HepG2 (cell line): ENCODE data around the gene MYO16. TPM values are rescaled to one million over a fixed set of nuclear protein-coding genes. Genes with fewer than 3 reads are reported as not detected.
A peak's percentile ranks its signal among the peaks of the same experiment; 100 is the strongest.

Experiments
- ATAC-seq: fragments of 200-7000 bp; cut with Tn5 transposase; 3 replicates; pipeline ENCODE4 v1.9.1; 2020; ENCODE audit warnings: mild to moderate bottlenecking, moderate library complexity
- BruUV-seq: library from RNA; stranded (reverse); fragments of 400-500 nt; replicated peaks from 2 replicates; lab custom pipeline; 2021; lab: Mats Ljungman, UMichigan
- CTCF ChIA-PET: fragments of 300-600 bp; formaldehyde crosslinking; extraction: SDS; loops from one replicate; lab custom pipeline; 2021; ENCODE audit warnings: low total read pairs, inconsistent platforms, low intra/inter-chr PET ratio; lab: Yijun Ruan, JAX
- POLR2A ChIA-PET: fragments of 350-600 bp; sonication (Branson Sonifier 250); formaldehyde crosslinking; loops from one replicate; lab custom pipeline; 2020; ENCODE audit warnings: antibody characterized with exemption, inconsistent platforms; lab: Yijun Ruan, JAX
- DNase-seq: peaks from one replicate; pipeline ENCODE4 v3.0.0-alpha.2; 2015; ENCODE audit warnings: low spot score
- FAIRE-seq: peaks from 3 replicates; lab custom pipeline; 2011; peaks lifted over from hg19 to GRCh38; lab: Jason Lieb, UNC
- H2AFZ ChIP-seq: one replicate; pipeline ENCODE4 v1.6.1; 2011; ENCODE audit warnings: low read length, inconsistent platforms
- H3K27ac ChIP-seq: fragments of 300-600 bp; 3 replicates; pipeline ENCODE4 v1.8.0; 2011; ENCODE audit warnings: mixed run types, mild to moderate bottlenecking, mixed read lengths, low read length, inconsistent platforms; ENCODE audit not compliant: insufficient read depth; ENCODE audit errors: extremely low read length
- H3K27me3 ChIP-seq, 2 experiments: fragments of 200-600 bp in 1 of 2; 2 replicates in 1 of 2; 3 replicates in 1 of 2; pipeline versions ENCODE4 v1.6.0 to v1.8.0; 2011; ENCODE audit warnings: low read length in 2 of 2, mild to moderate bottlenecking in 2 of 2, moderate library complexity in 2 of 2, inconsistent platforms in 1 of 2; ENCODE audit not compliant: insufficient read depth in 2 of 2, control insufficient read depth in 1 of 2
- H3K36me3 ChIP-seq, 2 experiments: fragments of 200-600 bp in 1 of 2; replicated peaks in 1 of 2; 2 replicates in 1 of 2; 3 replicates in 1 of 2; pipeline versions ENCODE4 v1.5.1 to v1.8.0; 2011; ENCODE audit warnings: low read length in 2 of 2, inconsistent platforms in 1 of 2; ENCODE audit not compliant: insufficient read depth in 2 of 2, control insufficient read depth in 1 of 2
- H3K4me1 ChIP-seq: 2 replicates; pipeline ENCODE4 v1.5.1; 2012; ENCODE audit warnings: low read length, inconsistent platforms; ENCODE audit not compliant: insufficient read depth
- H3K4me2 ChIP-seq: 2 replicates; pipeline ENCODE4 v1.6.0; 2011; ENCODE audit warnings: low read depth, low read length, inconsistent platforms
- H3K4me3 ChIP-seq, 3 experiments: fragments of 200-600 bp in 1 of 3; sonication (generic), shearing (Covaris generic) in 1 of 3; replicated peaks in 1 of 3; 2 replicates each; pipeline ENCODE4 v1.5.1; 2011 to 2016; ENCODE audit warnings: low read length in 3 of 3, inconsistent platforms in 2 of 3, low read depth in 2 of 3, mild to moderate bottlenecking in 2 of 3, control low read depth in 1 of 3, mixed read lengths in 1 of 3; ENCODE audit not compliant: insufficient read depth in 1 of 3
- H3K79me2 ChIP-seq: one replicate; pipeline ENCODE4 v1.6.1; 2011; ENCODE audit warnings: low read length, inconsistent platforms; ENCODE audit not compliant: insufficient read depth
- H3K9ac ChIP-seq: 2 replicates; pipeline ENCODE4 v1.6.0; 2011; ENCODE audit warnings: mild to moderate bottlenecking, low read depth, low read length, inconsistent platforms; ENCODE audit not compliant: insufficient read depth
- H3K9me3 ChIP-seq: 2 replicates; pipeline ENCODE4 v1.5.1; 2012; ENCODE audit warnings: mild to moderate bottlenecking, low read length
- H4K20me1 ChIP-seq: 2 replicates; pipeline ENCODE4 v1.6.0; 2011; ENCODE audit warnings: inconsistent platforms, mild to moderate bottlenecking, low read length, moderate library complexity; ENCODE audit not compliant: insufficient read depth
- ATM ChIP-seq: fragments of 450-650 bp; IDR thresholded peaks from 2 replicates; pipeline ENCODE4 v1.7.1; 2017; ENCODE audit warnings: mild to moderate bottlenecking, borderline replicate concordance
- FOSL2 ChIP-seq: sonication (generic); formaldehyde crosslinking; IDR thresholded peaks from 2 replicates; pipeline ENCODE4 v1.4.0; 2020; ENCODE audit warnings: missing genetic modification reagents
- HOXA9 ChIP-seq: sonication (generic); formaldehyde crosslinking; IDR thresholded peaks from 2 replicates; pipeline ENCODE4 v1.8.1; 2022; ENCODE audit warnings: missing genetic modification reagents, mild to moderate bottlenecking, moderate library complexity, borderline replicate concordance
- KLF15 ChIP-seq: sonication (generic); formaldehyde crosslinking; IDR thresholded peaks from 2 replicates; pipeline ENCODE4 v1.8.1; 2023; ENCODE audit warnings: borderline replicate concordance, mild to moderate bottlenecking, inconsistent platforms, missing genetic modification reagents, mixed read lengths
- MAFF ChIP-seq: IDR thresholded peaks from 2 replicates; pipeline ENCODE4 v1.6.1; 2011; ENCODE audit warnings: low read depth, low read length, improper control_type of control experiment
- MAFK ChIP-seq, 2 experiments: IDR thresholded peaks in 1 of 2; conservative IDR thresholded peaks in 1 of 2; 2 replicates each; pipeline ENCODE4 v1.6.1; 2011; ENCODE audit warnings: improper control_type of control experiment in 2 of 2, low read length in 2 of 2
- REXO4 ChIP-seq: sonication (generic); formaldehyde crosslinking; IDR thresholded peaks from 2 replicates; pipeline ENCODE4 v1.8.0; 2022; ENCODE audit warnings: missing genetic modification reagents, mild to moderate bottlenecking, borderline replicate concordance
- ZNF264 ChIP-seq: sonication (generic); formaldehyde crosslinking; IDR thresholded peaks from 2 replicates; pipeline ENCODE4 v1.4.0; 2020; ENCODE audit warnings: missing genetic modification reagents
- ZNF549 ChIP-seq: sonication (generic); formaldehyde crosslinking; IDR thresholded peaks from 2 replicates; pipeline ENCODE4 v1.5.0; 2020; ENCODE audit warnings: missing genetic modification reagents
- ZNF670 ChIP-seq: sonication (generic); formaldehyde crosslinking; IDR thresholded peaks from 2 replicates; pipeline ENCODE4 v1.8.0; 2022; ENCODE audit warnings: mild to moderate bottlenecking, missing genetic modification reagents, borderline replicate concordance
- WGBS: methylation state at CpG from one replicate; pipeline ENCODE4 v1.1.6; 2017; ENCODE audit warnings: low lambda C conversion rate; 5-methylcytosine and 5-hydroxymethylcytosine counted together
- in situ Hi-C: cut with HindIII; loops from 2 replicates; pipeline ENCODE4 v1.10.0; 2017; ENCODE audit warnings: low pct_unique_long_range_greater_than_20kb; ENCODE audit not compliant: extremely low pct_ligation_motif_present
- intact Hi-C: fragments of 100-400 bp; cut with micrococcal nuclease; formaldehyde crosslinking; loops from one replicate; pipeline ENCODE4 v1.10.0; 2022; ENCODE audit not compliant: unreplicated experiment
- polyA plus RNA-seq, 8 experiments: library from polyadenylated mRNA; depleted of rRNA in 3 of 8; stranded (reverse) in 7 of 8; unstranded in 1 of 8; fragments of >200 nt; fragmentation: Illumina TruSeq in 4 of 8; extraction: Trizol in 4 of 8; gene quantifications; 2 replicates each; pipeline versions ENCODE4 v1.2.1 to v1.2.3, GENCODE V29; 2011 to 2016; ENCODE audit warnings: low read depth in 4 of 8, missing spikeins in 1 of 8, mixed read lengths in 1 of 8; ENCODE audit not compliant: insufficient read depth in 1 of 8
- total RNA-seq, 5 experiments: library from RNA; depleted of rRNA; stranded (reverse); fragments of >200 nt; fragmentation: Illumina TruSeq; extraction: Trizol; gene quantifications; 2 replicates each; pipeline ENCODE4 v1.2.3, GENCODE V29; 2016; ENCODE audit warnings: low read depth in 1 of 5
- TF ChIP-seq, protein P1 (sequence below): sonication (generic); formaldehyde crosslinking; IDR thresholded peaks from 2 replicates; pipeline ENCODE4 v1.5.0; 2020; ENCODE audit warnings: missing genetic modification reagents, mild to moderate bottlenecking, borderline replicate concordance
- TF ChIP-seq, protein P2 (sequence below): sonication (generic); formaldehyde crosslinking; IDR thresholded peaks from 2 replicates; pipeline ENCODE4 v1.8.1; 2023; ENCODE audit warnings: mild to moderate bottlenecking, inconsistent platforms, moderate library complexity, missing genetic modification reagents, borderline replicate concordance

MYO16 gene
- total and polyA plus RNA-seq, 2 of the 13 experiments (the other 11 are each of a cell fraction or from before 2014, with no cell fraction given) = not detected

DNA sequence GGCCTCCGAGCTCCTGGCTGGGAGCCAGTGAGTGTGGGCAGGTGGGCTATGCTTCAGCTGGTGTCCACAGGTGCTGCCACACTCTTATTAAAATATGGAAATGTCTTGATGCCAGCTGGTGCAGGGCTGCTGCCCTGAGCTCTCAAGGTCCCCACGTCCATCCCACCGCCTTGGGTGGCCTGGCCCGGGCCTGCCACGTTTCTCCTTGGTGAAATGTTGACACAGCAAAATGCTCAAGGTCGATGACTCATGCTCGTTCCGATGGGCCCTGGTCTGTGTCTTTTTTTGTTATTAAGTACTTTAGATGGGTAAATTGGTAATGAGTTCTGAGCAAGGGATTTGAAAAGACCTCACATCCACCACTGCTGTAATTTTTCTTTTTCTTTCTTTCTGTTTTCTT, 524.7 kb downstream of the MYO16 start:
- Histone ChIP-seq H3K4me3 (no peak overlapping the region), H3K36me3 (no peaks in the 10 kb centered on the region), H3K4me1 (no peaks in the 10 kb centered on the region), H3K27ac (no peak overlapping the region), H3K79me2 (no peaks in the 10 kb centered on the region), H3K9ac (no peak overlapping the region), H4K20me1 (no peaks in the 10 kb centered on the region), H3K27me3 (no peaks in the 10 kb centered on the region; a peak in 2 of 5 replicates), H3K9me3 (no peaks in the 10 kb centered on the region), H2AFZ (no peak overlapping the region), H3K4me2 (no peak overlapping the region)
- WGBS = 3% methylated on average over 3 of the region's 8 CpGs
- DNase-seq = peak; percentile 3
- ChIA-PET POLR2A (no interaction called here), CTCF (no interaction called here)
- BruUV-seq = no TSS peak
- intact Hi-C loops = no loop called here
- ATAC-seq = no peak
- FAIRE-seq = no peak
- in situ Hi-C loops = no loop called here
- TF ChIP-seq FOSL2 (CRISPR knock-in tag) (peak; percentile 86), ZNF264 (CRISPR knock-in tag) (no peak), KLF15 (no peak), ZNF549 (CRISPR knock-in tag) (no peak), REXO4 (no peak), ATM (no peak), MAFK (conservative IDR thresholded peaks at IDR 0.05 in 1 of 2, IDR thresholded peaks at IDR 0.05 in 1 of 2; ENCODE audit: low read length in 2 of 2) (peak; percentile 80 to 82), ZNF670 (CRISPR knock-in tag) (no peak), HOXA9 (CRISPR knock-in tag) (no peak), MAFF (peak; percentile 69)
- TF ChIP-seq, protein P1, sequence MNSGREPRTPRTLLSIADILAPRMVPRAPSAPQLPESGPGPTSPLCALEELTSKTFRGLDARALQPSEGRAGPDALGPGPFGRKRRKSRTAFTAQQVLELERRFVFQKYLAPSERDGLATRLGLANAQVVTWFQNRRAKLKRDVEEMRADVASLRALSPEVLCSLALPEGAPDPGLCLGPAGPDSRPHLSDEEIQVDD (CRISPR knock-in tag) = no peak
- TF ChIP-seq, protein P2, sequence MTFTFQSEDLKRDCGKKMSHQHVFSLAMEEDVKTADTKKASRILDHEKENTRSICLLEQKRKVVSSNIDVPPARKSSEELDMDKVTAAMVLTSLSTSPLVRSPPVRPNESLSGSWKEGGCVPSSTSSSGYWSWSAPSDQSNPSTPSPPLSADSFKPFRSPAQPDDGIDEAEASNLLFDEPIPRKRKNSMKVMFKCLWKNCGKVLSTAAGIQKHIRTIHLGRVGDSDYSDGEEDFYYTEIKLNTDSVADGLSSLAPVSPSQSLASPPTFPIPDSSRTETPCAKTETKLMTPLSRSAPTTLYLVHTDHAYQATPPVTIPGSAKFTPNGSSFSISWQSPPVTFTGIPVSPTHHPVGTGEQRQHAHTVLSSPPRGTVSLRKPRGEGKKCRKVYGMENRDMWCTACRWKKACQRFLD (CRISPR knock-in tag) = no peak
